Measurements from ENCODE around the gene CSPG4.
A peak's percentile ranks its signal among the peaks of the same experiment; 100 is the strongest.
"Not testable (repeated sequence)": the region's sequence is repeated elsewhere in the genome, so short reads cannot be mapped to it uniquely, and the experiment has no call there.

Gene CSPG4

DNA sequence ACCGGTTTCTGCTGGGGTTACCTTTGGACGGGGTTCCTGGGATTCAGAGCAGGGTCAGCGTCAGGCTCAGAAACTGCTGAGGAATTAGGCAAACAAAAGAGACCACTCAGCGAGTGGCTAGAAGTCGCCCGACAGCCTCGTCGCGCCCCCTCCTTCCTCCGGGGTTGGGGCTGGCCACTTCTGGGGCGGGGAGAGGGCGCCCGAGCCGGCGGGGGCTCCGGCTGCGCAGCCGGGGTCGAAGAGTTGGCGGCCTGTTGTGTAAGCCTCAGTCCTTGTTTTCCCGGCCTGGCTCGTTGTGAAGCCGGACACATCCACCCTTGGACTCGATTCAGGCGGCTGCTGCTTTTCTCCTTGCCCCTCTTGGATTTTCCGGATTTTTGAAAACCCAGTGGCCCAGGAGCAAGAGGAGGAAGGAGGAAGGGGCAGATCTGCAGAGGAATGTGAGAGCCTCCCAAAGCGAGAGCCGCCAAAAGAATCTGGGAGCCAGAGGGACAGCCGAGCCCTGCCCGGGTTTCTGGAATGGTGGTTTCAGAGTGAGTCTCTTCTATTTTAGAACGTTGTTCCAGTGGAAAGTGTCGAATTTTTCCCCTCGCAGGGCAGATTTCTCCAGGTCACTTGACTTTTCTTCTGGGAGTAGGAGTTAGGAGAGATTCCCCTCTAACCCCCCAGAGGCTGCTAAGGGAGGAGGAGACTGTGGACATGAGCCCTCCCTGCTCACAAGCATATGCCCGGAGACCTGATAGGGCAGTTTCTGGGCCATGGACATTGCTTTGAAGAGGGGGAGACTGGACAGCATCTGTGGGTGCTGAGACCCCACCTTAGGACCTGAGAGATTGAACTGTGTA, 64.3 kb downstream of the CSPG4 start:
- DNase-seq (ENCODE audit: low spot score) = peak; percentile 37

DNA sequence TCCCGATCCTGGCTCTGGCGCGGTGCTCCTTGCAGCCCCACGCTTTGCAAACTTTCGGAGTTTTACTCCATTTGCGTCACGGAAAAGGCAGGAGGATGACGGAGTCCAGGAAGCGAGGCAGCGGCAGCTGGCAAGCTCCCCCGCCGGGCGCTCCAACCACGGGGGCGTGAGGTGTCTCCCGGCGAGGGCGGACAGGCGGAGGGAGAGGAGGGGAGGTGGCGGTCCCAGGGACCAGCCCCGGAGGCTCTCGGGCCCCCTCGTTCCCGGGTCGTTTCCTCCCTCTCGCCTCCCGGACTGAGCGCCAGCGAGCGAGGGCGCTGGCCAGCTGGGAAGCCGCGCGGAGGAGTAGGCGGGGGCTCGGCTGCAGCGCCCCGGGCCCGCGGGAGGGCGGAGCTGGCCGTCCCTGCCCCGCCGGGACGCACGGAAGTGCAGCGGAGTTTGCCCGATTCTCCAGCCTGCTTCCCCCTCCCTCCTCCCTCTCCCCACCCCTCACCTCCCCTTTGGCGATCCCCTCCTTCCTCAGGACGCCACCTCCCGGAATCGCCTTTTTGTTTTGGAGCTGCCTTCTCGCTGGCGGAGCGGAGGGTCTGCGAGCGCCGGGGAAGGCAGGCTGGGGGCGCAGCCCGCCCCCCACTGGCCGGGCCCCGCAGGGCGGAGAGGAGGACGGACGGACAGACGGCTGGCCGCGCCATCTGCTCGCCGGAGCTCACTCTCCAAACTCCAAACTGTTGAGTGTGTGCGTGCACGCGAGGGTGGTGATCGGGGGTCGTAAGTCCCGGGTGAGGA, 65.1 kb downstream of the CSPG4 start, which contains the start of gene SNX33:
Gene SNX33 (plus strand): TSS at position 543 of the 786 bp plus-strand sequence. CDS start 1,191 bp downstream, outside the sequence.
- DNase-seq (ENCODE audit: low spot score) = peak; percentile 80

- DNase-seq (ENCODE audit: low spot score) = no peak
Observed at GRCh38 chr15:75646944-75647364, 65.7 kb downstream of the CSPG4 start.

DNA sequence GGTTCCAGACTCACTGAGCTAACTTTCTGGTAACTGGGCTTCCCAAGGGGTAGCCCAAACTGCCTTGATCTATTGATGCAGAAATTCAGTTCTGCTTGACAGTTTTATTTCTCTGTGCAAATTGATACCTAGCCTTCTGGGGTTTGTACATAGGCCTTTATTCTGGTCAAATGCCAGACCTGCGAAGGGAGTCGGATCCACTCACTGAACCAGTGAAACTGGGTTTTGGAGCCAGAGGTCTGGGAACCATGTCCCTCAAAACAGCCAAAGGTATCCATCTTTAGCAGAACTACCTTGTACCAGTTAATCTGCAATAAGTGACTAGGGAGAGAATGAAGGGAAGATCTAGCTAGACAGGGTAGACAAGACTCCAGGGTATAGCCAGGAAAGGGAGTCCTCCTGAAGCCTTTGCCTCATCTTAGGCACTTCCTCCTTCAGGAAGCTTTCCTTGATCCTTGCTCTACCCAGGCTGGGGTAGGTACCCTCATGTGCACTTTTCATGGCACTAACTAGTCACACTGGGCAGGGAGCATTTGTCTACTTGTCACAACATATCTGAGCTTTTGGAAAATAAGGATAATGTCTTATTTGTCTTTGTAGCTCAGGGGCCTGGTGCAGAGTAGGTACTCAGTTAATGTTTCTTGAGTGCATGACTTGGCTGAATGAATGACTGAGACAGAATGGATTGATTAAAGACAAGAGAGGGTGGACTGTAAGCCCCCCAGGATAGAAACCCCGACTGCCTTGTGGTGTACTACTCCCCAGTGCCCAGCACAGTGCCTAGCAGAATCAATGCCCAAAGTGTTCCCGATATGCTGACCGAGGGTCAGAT, 66.3 kb downstream of the CSPG4 start:
- no peak for DNase-seq (ENCODE audit: low spot score)

DNA sequence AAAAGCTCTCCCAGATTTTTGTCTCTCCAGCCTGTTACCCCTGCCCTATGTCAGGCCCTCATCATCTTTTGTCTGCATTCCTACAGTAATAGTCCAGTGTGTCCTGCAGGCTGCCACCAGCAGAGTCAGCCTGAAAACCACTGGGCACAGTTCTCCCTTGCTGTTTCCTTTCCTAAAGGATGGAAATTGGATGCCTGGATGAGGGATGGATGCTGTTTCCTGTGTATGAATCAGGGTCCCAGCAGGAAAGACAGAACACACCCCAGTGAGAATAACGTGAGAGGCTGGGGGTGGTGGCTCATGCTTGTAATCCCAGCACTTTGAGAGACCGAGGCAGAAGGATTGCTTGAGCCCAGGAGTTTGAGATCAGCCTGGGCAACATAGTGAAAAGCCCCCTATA, 68.3 kb downstream of the CSPG4 start:
- no peak for DNase-seq (ENCODE audit: low spot score)

DNA sequence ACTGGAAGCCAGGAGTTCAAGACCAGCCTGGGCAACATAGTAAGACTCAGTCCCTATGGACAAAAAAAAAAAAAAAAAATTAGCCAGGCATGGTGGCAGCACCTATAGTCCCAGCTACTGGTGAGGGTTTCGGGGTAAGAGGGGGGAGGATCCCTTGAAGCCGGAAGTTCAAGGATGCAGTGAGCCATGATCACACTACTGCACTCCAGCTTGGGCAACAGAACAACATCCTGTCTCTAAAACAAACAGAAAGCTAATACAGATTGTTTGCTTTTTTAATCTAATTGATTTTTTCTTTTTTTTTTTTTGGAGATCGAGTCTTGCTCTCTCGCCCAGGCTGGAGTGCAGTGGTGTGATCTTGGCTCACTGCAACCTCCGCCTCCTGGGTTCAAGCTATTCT, 71.0 kb downstream of the CSPG4 start:
- DNase-seq (ENCODE audit: low spot score) = no peak

- no peak for DNase-seq (ENCODE audit: low spot score)
Observed at GRCh38 chr15:75641179-75641503, 71.5 kb downstream of the CSPG4 start.

DNA sequence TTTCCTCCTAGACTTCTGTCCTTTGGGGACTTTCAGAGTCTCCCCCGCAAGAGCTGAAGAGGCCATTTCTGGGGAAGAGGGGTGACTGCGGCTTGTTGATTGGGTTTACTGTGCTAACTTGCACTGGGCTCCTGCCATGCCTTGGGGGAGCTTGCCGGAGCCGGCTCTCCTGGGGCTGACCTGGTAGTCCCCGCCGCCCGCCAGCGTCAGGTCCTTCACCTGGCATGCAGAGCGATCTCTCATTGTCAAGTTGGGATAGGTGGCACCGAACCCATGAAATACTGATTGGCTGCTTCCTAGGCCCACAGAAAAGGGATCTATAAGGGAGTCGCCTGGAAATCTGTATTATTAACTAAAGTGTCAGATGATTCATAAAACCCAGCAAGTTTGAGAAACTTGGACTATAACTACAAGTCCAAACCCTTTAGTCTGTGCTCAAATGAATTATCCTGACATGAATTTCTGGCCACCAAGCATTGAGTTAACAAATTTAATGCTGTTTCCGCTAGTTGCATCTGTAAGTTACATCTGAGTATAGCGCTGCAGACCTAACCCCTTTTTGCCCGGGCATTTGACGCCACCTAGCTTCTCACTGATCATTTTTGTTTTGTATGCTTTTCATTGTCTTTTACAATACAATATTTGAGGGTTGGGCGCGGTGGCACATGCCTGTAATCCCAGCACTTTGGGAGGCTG, 72.0 kb downstream of the CSPG4 start:
- DNase-seq (ENCODE audit: low spot score) = peak; percentile 52

DNA sequence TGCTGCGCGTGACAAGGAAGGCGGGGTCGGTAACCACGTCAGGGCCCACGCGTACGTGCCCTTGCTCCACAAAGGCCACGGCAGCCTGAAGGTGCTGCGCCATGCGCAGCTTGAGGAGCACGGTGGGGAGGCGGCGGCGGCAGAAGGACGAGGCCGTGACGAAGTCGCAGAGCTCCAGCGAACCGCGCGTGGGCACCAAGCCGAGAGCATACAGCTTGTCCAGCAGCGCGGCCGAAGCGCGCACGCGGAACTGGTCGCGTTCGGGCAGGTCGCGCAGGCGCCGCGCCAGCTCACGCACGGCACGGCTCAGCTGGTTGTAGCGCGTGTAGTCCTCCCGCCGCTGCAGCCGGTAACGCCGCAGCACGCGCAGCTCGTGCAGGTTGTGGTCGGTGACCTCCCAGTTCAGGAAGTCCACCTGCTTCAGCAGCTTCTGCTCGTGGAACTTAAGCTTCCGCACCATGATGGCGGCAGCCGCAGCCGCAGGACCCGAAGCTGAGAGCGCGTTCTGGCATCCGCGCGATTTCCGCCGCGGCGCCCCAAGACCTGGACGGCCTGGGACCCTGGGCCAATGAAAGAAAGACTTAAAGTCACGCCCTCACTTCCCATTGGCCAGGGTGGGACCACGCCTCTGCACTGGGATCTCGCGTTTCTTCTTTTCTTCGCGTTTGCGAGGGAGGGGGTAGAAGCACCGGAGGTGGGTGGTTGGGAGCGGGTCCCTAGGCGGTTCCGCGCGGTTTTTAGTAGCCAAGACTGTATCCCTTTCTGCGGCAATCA, 72.8 kb downstream of the CSPG4 start, which contains the start of gene IMP3:
Gene IMP3 (minus strand): TSS at position 516 of the 774 bp plus-strand sequence. CDS start 56 bp downstream, at position 460.
- DNase-seq (ENCODE audit: low spot score) = peak; percentile 97

DNA sequence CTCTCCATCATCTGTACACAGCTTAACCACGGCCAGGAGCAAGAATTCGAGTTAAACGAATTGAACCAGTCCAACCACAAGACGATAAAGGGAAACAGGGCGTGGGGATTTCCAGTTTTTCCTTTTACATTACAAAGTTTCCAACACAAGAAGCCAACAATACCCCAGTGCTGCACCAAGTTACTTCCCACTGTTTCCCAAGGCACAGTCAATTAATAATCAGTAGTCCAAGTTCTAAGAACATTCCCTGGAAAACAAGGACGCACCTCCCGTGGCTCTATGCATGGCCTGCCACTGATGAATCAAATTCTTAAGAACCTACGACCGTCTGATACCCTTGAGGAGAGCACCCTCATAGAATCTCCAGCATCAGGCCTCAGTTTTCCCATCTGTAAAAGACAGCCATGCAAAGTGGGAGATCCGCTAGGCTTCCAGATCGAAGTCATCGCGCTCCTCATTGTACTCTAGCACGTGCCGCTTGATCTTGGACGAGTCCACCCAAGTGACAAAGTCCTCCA, 73.4 kb downstream of the CSPG4 start:
- DNase-seq (ENCODE audit: low spot score) = no peak

GRCh38 chr15:75637245-75638009, 75.2 kb downstream of the CSPG4 start:
- DNase-seq (ENCODE audit: low spot score) = no peak

DNA sequence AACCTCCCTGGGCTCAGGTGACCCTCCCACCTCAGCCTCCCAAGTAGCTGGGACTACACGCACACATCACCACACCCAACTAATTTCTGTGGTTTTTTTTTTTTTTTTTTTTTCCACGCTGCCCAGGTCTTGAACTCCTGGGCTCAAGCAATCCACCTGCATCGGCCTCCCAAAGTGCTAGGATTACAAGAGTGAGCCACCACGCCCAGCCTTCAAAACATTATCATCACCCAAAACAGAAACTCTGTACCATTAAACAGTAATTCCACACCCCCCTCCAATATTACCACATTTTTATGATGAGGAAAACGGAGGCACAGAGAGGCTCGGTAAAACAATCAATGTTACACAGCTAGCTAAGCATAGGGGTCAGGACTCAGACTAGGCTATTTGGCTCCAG, 76.6 kb downstream of the CSPG4 start:
- DNase-seq (ENCODE audit: low spot score) = no peak

DNA sequence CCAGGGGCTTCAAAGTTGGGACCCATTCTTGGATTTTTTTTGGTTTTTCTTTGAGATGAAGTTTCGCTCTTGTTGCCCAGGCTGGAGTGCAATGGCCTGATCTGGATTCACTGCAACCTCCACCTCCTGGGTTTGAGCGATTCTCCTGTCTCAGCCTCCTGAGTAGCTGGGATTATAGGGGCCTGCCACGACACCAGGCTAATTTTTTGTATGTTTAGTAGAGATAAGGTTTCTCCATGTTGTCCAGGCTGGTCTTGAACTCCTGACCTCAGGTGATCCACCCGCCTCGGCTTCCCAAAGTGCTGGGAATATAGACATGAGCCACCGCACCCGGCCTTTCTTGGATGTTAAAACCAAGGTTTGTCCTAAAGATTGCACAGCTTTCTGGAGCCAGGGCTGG, 78.7 kb downstream of the CSPG4 start:
- DNase-seq (ENCODE audit: low spot score) = not testable (repeated sequence)

GRCh38 chr15:75631935-75632334, 80.7 kb downstream of the CSPG4 start:
- DNase-seq (ENCODE audit: low spot score) = no peak

- peak; percentile 94 for DNase-seq (ENCODE audit: low spot score)
Observed at GRCh38 chr15:75625542-75626347, 86.9 kb downstream of the CSPG4 start, which contains the start of gene SNUPN. Gene SNUPN, minus strand, starts transcription at chr15:75625725. Its CDS starts 4,674 bp downstream, at chr15:75621051.

Data from kidney tubule cell (primary cell).